K562 (cell line): ENCODE measurements around the gene SYNPO2. TPM values are rescaled to one million over a fixed set of nuclear protein-coding genes. Genes with fewer than 3 reads are reported as not detected.

Experiments
- ATAC-seq: fragments of 200-7000 bp; cut with Tn5 transposase; 3 replicates; pipeline ENCODE4 v1.9.1; 2020; ENCODE audit warnings: moderate library complexity
- BruUV-seq: library from RNA; stranded (reverse); fragments of 400-500 nt; replicated peaks from 2 replicates; lab custom pipeline; 2021; lab: Mats Ljungman, UMichigan
- CTCF ChIA-PET: fragments of 300-600 bp; formaldehyde crosslinking; extraction: SDS; loops from one replicate; lab custom pipeline; 2021; ENCODE audit warnings: low intra/inter-chr PET ratio; lab: Yijun Ruan, JAX
- POLR2A ChIA-PET: fragments of 300-600, 350-650 bp; sonication (Branson Sonifier 250); formaldehyde crosslinking; extraction: SDS; loops from one replicate; lab custom pipeline; 2021; ENCODE audit warnings: antibody characterized with exemption, inconsistent platforms; lab: Yijun Ruan, JAX
- DNase-seq, 4 experiments: peaks; one replicate each; pipeline versions ENCODE4 v3.0.0 to v3.0.0-alpha.2; 2011 to 2018; ENCODE audit warnings: low spot score in 3 of 4, mixed read lengths in 3 of 4; ENCODE audit errors: extremely low read depth in 1 of 4
- FAIRE-seq: peaks from 2 replicates; lab custom pipeline; 2011; peaks lifted over from hg19 to GRCh38; lab: Jason Lieb, UNC
- H2AFZ ChIP-seq: 2 replicates; pipeline ENCODE4 v1.6.0; 2011; ENCODE audit warnings: low read depth, low read length, control low read depth, inconsistent platforms
- H3K27ac ChIP-seq: fragments of 200-600 bp; 3 replicates; pipeline ENCODE4 v1.8.0; 2011; ENCODE audit warnings: low read depth, mild to moderate bottlenecking, control low read depth, inconsistent platforms, low read length, moderate library complexity, mixed read lengths; ENCODE audit errors: extremely low read depth
- H3K27me3 ChIP-seq, 2 experiments: fragments of 300-600 bp in 1 of 2; 2 replicates in 1 of 2; 3 replicates in 1 of 2; pipeline versions ENCODE4 v1.6.0 to v1.8.0; 2011; ENCODE audit warnings: inconsistent platforms in 2 of 2, low read length in 2 of 2, mild to moderate bottlenecking in 1 of 2, mixed read lengths in 1 of 2, moderate library complexity in 1 of 2; ENCODE audit not compliant: control insufficient read depth in 2 of 2, insufficient read depth in 2 of 2
- H3K36me3 ChIP-seq: fragments of 300-600 bp; 3 replicates; pipeline ENCODE4 v1.8.0; 2011; ENCODE audit warnings: mild to moderate bottlenecking, low read length, inconsistent platforms; ENCODE audit not compliant: control insufficient read depth, insufficient read depth
- H3K4me1 ChIP-seq, 2 experiments: fragments of 200-600 bp in 1 of 2; replicated peaks in 1 of 2; 2 replicates in 1 of 2; 3 replicates in 1 of 2; pipeline versions ENCODE4 v1.5.1 to v1.8.0; 2011; ENCODE audit warnings: inconsistent platforms in 2 of 2, low read length in 2 of 2, mild to moderate bottlenecking in 1 of 2, mixed read lengths in 1 of 2, moderate library complexity in 1 of 2; ENCODE audit not compliant: control insufficient read depth in 2 of 2, insufficient read depth in 2 of 2
- H3K4me2 ChIP-seq: 2 replicates; pipeline ENCODE4 v1.6.1; 2011; ENCODE audit warnings: low read length, control low read depth, inconsistent platforms, mixed read lengths; ENCODE audit not compliant: insufficient read depth
- H3K4me3 ChIP-seq: fragments of 200-600 bp; sonication (generic), shearing (Covaris generic); 2 replicates; pipeline ENCODE4 v1.5.1; 2016; ENCODE audit warnings: control low read depth, inconsistent platforms
- H3K79me2 ChIP-seq: fragments of 200-600 bp; 3 replicates; pipeline ENCODE4 v1.8.0; 2011; ENCODE audit warnings: low read length, inconsistent platforms; ENCODE audit not compliant: control insufficient read depth, insufficient read depth
- H3K9ac ChIP-seq, 2 experiments: 2 replicates each; pipeline versions ENCODE4 v1.6.0 to v1.6.1; 2011; ENCODE audit warnings: low read depth in 2 of 2, low read length in 2 of 2, control low read depth in 1 of 2, inconsistent platforms in 1 of 2, mild to moderate bottlenecking in 1 of 2, mixed read lengths in 1 of 2; ENCODE audit not compliant: insufficient read depth in 1 of 2
- H3K9me1 ChIP-seq: one replicate; pipeline ENCODE4 v1.6.0; 2011; ENCODE audit warnings: inconsistent platforms, mild to moderate bottlenecking, low read length, moderate library complexity; ENCODE audit not compliant: control insufficient read depth, insufficient read depth
- H3K9me3 ChIP-seq: replicated peaks from 2 replicates; pipeline ENCODE4 v1.5.1; 2011; ENCODE audit warnings: low read depth, low read length, inconsistent platforms; ENCODE audit not compliant: control insufficient read depth, insufficient read depth
- H4K20me1 ChIP-seq: replicated peaks from 2 replicates; pipeline ENCODE4 v1.6.1; 2011; ENCODE audit warnings: low read length, inconsistent platforms, mixed read lengths; ENCODE audit not compliant: control insufficient read depth, insufficient read depth
- CGGBP1 ChIP-seq: fragments of 250-450 bp; sonication (Bioruptor Pico); IDR thresholded peaks from 2 replicates; pipeline ENCODE4 v1.9.0; 2021; ENCODE audit warnings: mild to moderate bottlenecking
- CUX1 ChIP-seq: fragments of 200-800 bp; sonication (Bioruptor generic); IDR thresholded peaks from 2 replicates; pipeline ENCODE4 v1.6.1; 2016; ENCODE audit warnings: missing genetic modification characterization, missing compliant biosample characterization
- HMG20B ChIP-seq: fragments of 250-450 bp; sonication (Bioruptor Pico); IDR thresholded peaks from 2 replicates; pipeline ENCODE4 v1.5.0; 2021; ENCODE audit warnings: mild to moderate bottlenecking
- NEUROD1 ChIP-seq: fragments of 150-350 bp; IDR thresholded peaks from 2 replicates; pipeline ENCODE4 v1.6.1; 2014; ENCODE audit warnings: borderline replicate concordance, low read length, low read depth; ENCODE audit not compliant: partially characterized antibody
- NRF1 ChIP-seq, 2 experiments: fragments of 450-650 bp; IDR thresholded peaks in 1 of 2; conservative IDR thresholded peaks in 1 of 2; 2 replicates each; pipeline ENCODE4 v1.6.1; 2014; ENCODE audit warnings: mild to moderate bottlenecking in 2 of 2
- RBBP5 ChIP-seq: fragments of 200-600 bp; sonication (generic); IDR thresholded peaks from 2 replicates; pipeline ENCODE4 v1.6.1; 2012; ENCODE audit warnings: borderline replicate concordance, mild to moderate bottlenecking, low read length, control low read depth, inconsistent platforms; ENCODE audit not compliant: insufficient read depth, poor library complexity, severe bottlenecking
- SMARCA5 ChIP-seq: fragments of 450-650 bp; IDR thresholded peaks from 2 replicates; pipeline ENCODE4 v1.6.1; 2016
- SMC3 ChIP-seq: conservative IDR thresholded peaks from 2 replicates; pipeline ENCODE4 v1.6.1; 2011; ENCODE audit warnings: low read depth, low read length, improper control_type of control experiment; ENCODE audit not compliant: insufficient read depth
- TAF7 ChIP-seq: fragments of 450-650 bp; IDR thresholded peaks from 2 replicates; pipeline ENCODE4 v1.6.1; 2016; ENCODE audit warnings: missing genetic modification characterization, missing compliant biosample characterization
- TRIM24 ChIP-seq, 2 experiments: fragments of 450-650 bp; IDR thresholded peaks; 2 replicates each; pipeline ENCODE4 v1.6.1; 2016
- USF2 ChIP-seq: sonication (generic); formaldehyde crosslinking; IDR thresholded peaks from 2 replicates; pipeline ENCODE4 v1.5.0; 2020; ENCODE audit warnings: missing genetic modification reagents
- ZNF280B ChIP-seq: fragments of 250-450 bp; sonication (Bioruptor Pico); IDR thresholded peaks from 2 replicates; pipeline ENCODE4 v1.5.1; 2021; ENCODE audit warnings: mild to moderate bottlenecking
- ZNF41 ChIP-seq: fragments of 250-450 bp; sonication (Bioruptor Pico); conservative IDR thresholded peaks from 2 replicates; pipeline ENCODE4 v1.4.0; 2020; ENCODE audit warnings: mild to moderate bottlenecking
- ZNF589 ChIP-seq: fragments of 200-800 bp; sonication (Bioruptor generic); IDR thresholded peaks from 2 replicates; pipeline ENCODE4 v1.6.1; 2016; ENCODE audit warnings: low read depth, missing genetic modification characterization, missing compliant biosample characterization
- ZNF778 ChIP-seq: fragments of 450-650 bp; formaldehyde crosslinking; IDR thresholded peaks from 2 replicates; pipeline ENCODE4 v1.4.0; 2020; ENCODE audit warnings: mild to moderate bottlenecking, moderate library complexity
- ZNF780A ChIP-seq: fragments of 250-450 bp; sonication (Bioruptor Pico); IDR thresholded peaks from 2 replicates; pipeline ENCODE4 v1.5.0; 2021; ENCODE audit warnings: mild to moderate bottlenecking
- WGBS: fragments of 100-300 bp; shearing (Covaris generic); methylation state at CpG from one replicate; pipeline ENCODE4 v1.1.6; 2016; ENCODE audit warnings: low coverage, mixed read lengths; ENCODE audit not compliant: insufficient coverage; ENCODE audit errors: missing lambda C conversion rate; 5-methylcytosine and 5-hydroxymethylcytosine counted together
- in situ Hi-C: fragments of 300-500 bp; cut with MboI; formaldehyde crosslinking; loops from 4 replicates; pipeline ENCODE4 v1.15.0; 2018; ENCODE audit warnings: inconsistent platforms, mixed read lengths
- intact Hi-C: fragments of 100-400 bp; cut with micrococcal nuclease; formaldehyde crosslinking; loops from 2 replicates; pipeline ENCODE4 v1.14.2; 2022
- polyA plus RNA-seq, 8 experiments: library from polyadenylated mRNA; depleted of rRNA in 4 of 8; stranded (reverse) in 5 of 8; unstranded in 3 of 8; fragments of >200 nt; fragmentation: Nextera tagmentation in 2 of 8; fragmentation: Illumina TruSeq in 1 of 8; extraction: Ambion mirVana in 2 of 8; extraction: Trizol in 1 of 8; gene quantifications; 2 replicates each; pipeline versions ENCODE4 v1.2.1 to v1.2.3, GENCODE V29; 2011 to 2014; ENCODE audit warnings: inconsistent platforms in 1 of 8, missing spikeins in 1 of 8
- total RNA-seq, 7 experiments: library from RNA; depleted of rRNA in 6 of 7; stranded (reverse); fragments of >200 nt in 6 of 7; fragmentation: Illumina TruSeq in 2 of 7; extraction: Trizol in 2 of 7; gene quantifications; 2 replicates each; pipeline versions ENCODE4 v1.2.1 to v1.2.3, GENCODE V29; 2011 to 2021; ENCODE audit warnings: low replicate concordance in 1 of 7

The SYNPO2 gene
- total and polyA plus RNA-seq, 9 of the 15 experiments (the other 6 are each of a cell fraction or from before 2014, with no cell fraction given) = 0.03 to 0.18 TPM; not detected in 7

- Histone ChIP-seq H3K27me3 (0 out of 5 replicates have a peak, but pooled peaks cover 0 to 2% of the 10 kb centered on the region in 2 experiments), H3K4me1 (no peaks in the 10 kb centered on the region), H3K9me1 (no peaks in the 10 kb centered on the region), H3K36me3 (no peaks in the 10 kb centered on the region), H2AFZ (no peak overlapping the region), H3K4me2 (no peak overlapping the region), H3K79me2 (no peaks in the 10 kb centered on the region), H3K4me3 (no peak overlapping the region), H3K9ac (no peak overlapping the region), H3K27ac (no peak overlapping the region), H4K20me1 (no peaks in the 10 kb centered on the region), H3K9me3 (no peaks in the 10 kb centered on the region)
- FAIRE-seq (no peak), ATAC-seq (no peak), DNase-seq (no peak)
- 0% methylated on average over 2 of the region's 2 CpGs for WGBS
- intact Hi-C loops = no loop called here
- no TSS peak for BruUV-seq
- ChIA-PET POLR2A (no interaction called here), CTCF (no interaction called here)
- in situ Hi-C loops = no loop called here
- TF ChIP-seq SMARCA5 (no peak), CGGBP1 (no peak), USF2 (CRISPR knock-in tag) (no peak), TAF7 (no peak), ZNF280B (CRISPR knock-in tag) (no peak), ZNF780A (CRISPR knock-in tag) (no peak), ZNF778 (CRISPR knock-in tag) (no peak), TRIM24 (IDR thresholded peaks at IDR 0.05) (no peak), CUX1 (no peak), NRF1 (conservative IDR thresholded peaks at IDR 0.05 in 1 of 2, IDR thresholded peaks at IDR 0.05 in 1 of 2) (no peak), NEUROD1 (no peak), SMC3 (no peak), ZNF41 (no peak), ZNF589 (CRISPR knock-in tag) (no peak), HMG20B (CRISPR knock-in tag) (no peak), RBBP5 (no peak)
These were observed 208.7 kb downstream of the SYNPO2 start for GRCh38 chr4:119097282-119097900.
